HG02852 (cell line): ENCODE measurements around the gene DLX4.

Experiments used
- ATAC-seq: cut with Tn5 transposase; IDR thresholded peaks from one replicate; pipeline ENCODE4 v1.9.1; 2021; ENCODE audit warnings: mild to moderate bottlenecking, moderate library complexity; ENCODE audit not compliant: unreplicated experiment

Gene DLX4

GRCh38 chr17:49998836-49999511 lies 30.0 kb downstream of the DLX4 start:
- ATAC-seq: no peak

- no peak for ATAC-seq
These were observed 34.9 kb downstream of the DLX4 start for GRCh38 chr17:50003911-50004310.

GRCh38 chr17:50009282-50009681 lies 40.3 kb downstream of the DLX4 start:
- ATAC-seq: no peak

GRCh38 chr17:50013079-50013478 lies 44.1 kb downstream of the DLX4 start:
- no peak for ATAC-seq

- no peak for ATAC-seq
These were observed 45.6 kb downstream of the DLX4 start for GRCh38 chr17:50014471-50015088.

- no peak for ATAC-seq
These were observed 46.2 kb downstream of the DLX4 start for GRCh38 chr17:50015146-50015545.

GRCh38 chr17:50018909-50019308 lies 49.9 kb downstream of the DLX4 start:
- no peak for ATAC-seq

GRCh38 chr17:50020841-50021599 lies 52.0 kb downstream of the DLX4 start:
- no peak for ATAC-seq

- ATAC-seq: no peak
These were observed 52.8 kb downstream of the DLX4 start for GRCh38 chr17:50021681-50022370.

GRCh38 chr17:50022463-50023130 lies 53.6 kb downstream of the DLX4 start:
- ATAC-seq: no peak

- ATAC-seq: no peak
These were observed 54.5 kb downstream of the DLX4 start for GRCh38 chr17:50023520-50023919.
